ENCODE data around the gene RTL10. TPM values are rescaled to one million over a fixed set of nuclear protein-coding genes. Genes with fewer than 3 reads are reported as not detected.

The RTL10 gene
- total and polyA plus RNA-seq, 2 donors from 2014 or later: 8.8 to 16.7 TPM

- no peak for FAIRE-seq
Measured at GRCh38 chr22:19879246-19879570, 24.5 kb upstream of the RTL10 start.

GRCh38 chr22:19878461-19879245 is 24.0 kb upstream of the RTL10 start:
- TF ChIP-seq CTCF (IDR thresholded peaks at IDR 0.05; ENCODE audit: borderline replicate concordance, extremely low read depth, insufficient read depth): no peak
- no peak for FAIRE-seq
- H3K9ac ChIP-seq (ENCODE audit: low read length in 3 of 3): no peak overlapping the region

More at GRCh38 chr22:19879246-19879570, 24.5 kb upstream of the RTL10 start:
- Histone ChIP-seq H3K36me3 (ENCODE audit: control insufficient read depth in 2 of 3, insufficient read depth in 3 of 3, low read length in 3 of 3) (no peaks in the 10 kb centered on the region), H3K27me3 (ENCODE audit: control insufficient read depth, insufficient read depth, low read length) (no peaks in the 10 kb centered on the region), H3K9ac (ENCODE audit: low read length in 3 of 3) (no peak overlapping the region), H3K9me3 (ENCODE audit: control insufficient read depth in 2 of 3, insufficient read depth in 1 of 3, low read length in 3 of 3) (no peaks in the 10 kb centered on the region), H3K4me1 (ENCODE audit: control insufficient read depth in 2 of 3, insufficient read depth in 2 of 3, low read depth in 1 of 3, low read length in 3 of 3) (peaks cover 0 to 8% (median 4%) of the 10 kb centered on the region in 3 donors), H3K4me3 (ENCODE audit: low read length in 3 of 3) (no peak overlapping the region), H3K27ac (ENCODE audit: low read depth in 2 of 2, low read length in 2 of 2) (no peak overlapping the region)
- no peak for TF ChIP-seq CTCF (IDR thresholded peaks at IDR 0.05; ENCODE audit: borderline replicate concordance, extremely low read depth, insufficient read depth)
- peak in 2 of 5 donors; percentile 40 to 63 for DNase-seq
- intact Hi-C loops (cut with DNase I): no loop called here

GRCh38 chr22:19877626-19878339 is 23.1 kb upstream of the RTL10 start:
- FAIRE-seq (no peak), DNase-seq (peak in 2 of 5 donors; percentile 33 to 54)
- TF ChIP-seq CTCF (IDR thresholded peaks at IDR 0.05; ENCODE audit: borderline replicate concordance, extremely low read depth, insufficient read depth): no peak
- Histone ChIP-seq H3K4me1 (ENCODE audit: control insufficient read depth in 2 of 3, insufficient read depth in 2 of 3, low read depth in 1 of 3, low read length in 3 of 3) (peaks cover 0 to 8% (median 4%) of the 10 kb centered on the region in 3 donors), H3K4me3 (ENCODE audit: low read length in 3 of 3) (no peak overlapping the region), H3K27me3 (ENCODE audit: control insufficient read depth, insufficient read depth, low read length) (no peaks in the 10 kb centered on the region), H3K36me3 (ENCODE audit: control insufficient read depth in 2 of 3, insufficient read depth in 3 of 3, low read length in 3 of 3) (no peaks in the 10 kb centered on the region), H3K9ac (ENCODE audit: low read length in 3 of 3) (no peak overlapping the region), H3K9me3 (ENCODE audit: control insufficient read depth in 2 of 3, insufficient read depth in 1 of 3, low read length in 3 of 3) (no peaks in the 10 kb centered on the region), H3K27ac (ENCODE audit: low read depth in 2 of 2, low read length in 2 of 2) (no peak overlapping the region)
- intact Hi-C loops (cut with DNase I): no loop called here

More at GRCh38 chr22:19878461-19879245, 24.0 kb upstream of the RTL10 start:
- H3K4me1 ChIP-seq (ENCODE audit: control insufficient read depth in 2 of 3, insufficient read depth in 2 of 3, low read depth in 1 of 3, low read length in 3 of 3): peaks cover 0 to 8% (median 4%) of the 10 kb centered on the region in 3 donors
- no peaks in the 10 kb centered on the region for H3K9me3 ChIP-seq (ENCODE audit: control insufficient read depth in 2 of 3, insufficient read depth in 1 of 3, low read length in 3 of 3)
- no peak overlapping the region for H3K4me3 ChIP-seq (ENCODE audit: low read length in 3 of 3)
- peak in 3 of 5 donors; percentile 9 to 67 (median 41) for DNase-seq
- no peak overlapping the region for H3K27ac ChIP-seq (ENCODE audit: low read depth in 2 of 2, low read length in 2 of 2)
- H3K27me3 ChIP-seq (ENCODE audit: control insufficient read depth, insufficient read depth, low read length): no peaks in the 10 kb centered on the region
- intact Hi-C loops (cut with DNase I): no loop called here
- no peaks in the 10 kb centered on the region for H3K36me3 ChIP-seq (ENCODE audit: control insufficient read depth in 2 of 3, insufficient read depth in 3 of 3, low read length in 3 of 3)
